OCI-LY1 (cell line): ENCODE results near the gene MYBL2.

Experiments used
- EZH2 ChIP-seq: fragments of 200-600 bp; sonication (generic), shearing (Covaris generic); IDR thresholded peaks from 2 replicates; pipeline ENCODE4 v1.8.0; 2017; ENCODE audit warnings: borderline replicate concordance, mixed run types, mild to moderate bottlenecking, antibody characterized with exemption, low read length, moderate library complexity, mixed read lengths
- TF ChIP-seq, protein P1 (sequence below): fragments of 200-600 bp; sonication (generic), shearing (Covaris generic); IDR thresholded peaks from 2 replicates; pipeline ENCODE4 v1.5.1; 2017; ENCODE audit warnings: mild to moderate bottlenecking, antibody characterized with exemption, low read length, moderate library complexity, mixed read lengths

GRCh38 chr20:43752051-43752360, 85.1 kb downstream of the MYBL2 start:
- TF ChIP-seq EZH2 = no peak
- TF ChIP-seq, protein P1, sequence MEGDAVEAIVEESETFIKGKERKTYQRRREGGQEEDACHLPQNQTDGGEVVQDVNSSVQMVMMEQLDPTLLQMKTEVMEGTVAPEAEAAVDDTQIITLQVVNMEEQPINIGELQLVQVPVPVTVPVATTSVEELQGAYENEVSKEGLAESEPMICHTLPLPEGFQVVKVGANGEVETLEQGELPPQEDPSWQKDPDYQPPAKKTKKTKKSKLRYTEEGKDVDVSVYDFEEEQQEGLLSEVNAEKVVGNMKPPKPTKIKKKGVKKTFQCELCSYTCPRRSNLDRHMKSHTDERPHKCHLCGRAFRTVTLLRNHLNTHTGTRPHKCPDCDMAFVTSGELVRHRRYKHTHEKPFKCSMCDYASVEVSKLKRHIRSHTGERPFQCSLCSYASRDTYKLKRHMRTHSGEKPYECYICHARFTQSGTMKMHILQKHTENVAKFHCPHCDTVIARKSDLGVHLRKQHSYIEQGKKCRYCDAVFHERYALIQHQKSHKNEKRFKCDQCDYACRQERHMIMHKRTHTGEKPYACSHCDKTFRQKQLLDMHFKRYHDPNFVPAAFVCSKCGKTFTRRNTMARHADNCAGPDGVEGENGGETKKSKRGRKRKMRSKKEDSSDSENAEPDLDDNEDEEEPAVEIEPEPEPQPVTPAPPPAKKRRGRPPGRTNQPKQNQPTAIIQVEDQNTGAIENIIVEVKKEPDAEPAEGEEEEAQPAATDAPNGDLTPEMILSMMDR = no peak
